Ovary (tissue), 3 donors: ENCODE measurements around the gene ERVFRD-1.

Experiments
- CTCF ChIP-seq, 3 donors: fragments of 450-650 bp in 2 of 3; fragments of 200-600 bp in 1 of 3; IDR thresholded peaks; one replicate each; pipeline versions ENCODE4 v1.5.1 to v1.8.0; 2016 to 2022; ENCODE audit warnings: antibody characterized with exemption in 3 of 3, mild to moderate bottlenecking in 1 of 3
- EP300 ChIP-seq: sonication (generic); formaldehyde crosslinking; IDR thresholded peaks from one replicate; pipeline ENCODE4 v1.6.1; 2017; ENCODE audit warnings: antibody characterized with exemption
- POLR2A ChIP-seq: fragments of 450-650 bp; IDR thresholded peaks from one replicate; pipeline ENCODE4 v1.6.1; 2017; ENCODE audit warnings: antibody characterized with exemption, mild to moderate bottlenecking, moderate library complexity
- donor health status: DM: no; HTN: no; CAD: no.

- no peak for TF ChIP-seq CTCF (IDR thresholded peaks at IDR 0.05)
- TF ChIP-seq POLR2A = no peak
- TF ChIP-seq EP300 = no peak
These were observed 31.2 kb downstream of the ERVFRD-1 start for GRCh38 chr6:11080296-11080695.
